Measurements from ENCODE around the gene C20orf204.

C20orf204 gene

DNA sequence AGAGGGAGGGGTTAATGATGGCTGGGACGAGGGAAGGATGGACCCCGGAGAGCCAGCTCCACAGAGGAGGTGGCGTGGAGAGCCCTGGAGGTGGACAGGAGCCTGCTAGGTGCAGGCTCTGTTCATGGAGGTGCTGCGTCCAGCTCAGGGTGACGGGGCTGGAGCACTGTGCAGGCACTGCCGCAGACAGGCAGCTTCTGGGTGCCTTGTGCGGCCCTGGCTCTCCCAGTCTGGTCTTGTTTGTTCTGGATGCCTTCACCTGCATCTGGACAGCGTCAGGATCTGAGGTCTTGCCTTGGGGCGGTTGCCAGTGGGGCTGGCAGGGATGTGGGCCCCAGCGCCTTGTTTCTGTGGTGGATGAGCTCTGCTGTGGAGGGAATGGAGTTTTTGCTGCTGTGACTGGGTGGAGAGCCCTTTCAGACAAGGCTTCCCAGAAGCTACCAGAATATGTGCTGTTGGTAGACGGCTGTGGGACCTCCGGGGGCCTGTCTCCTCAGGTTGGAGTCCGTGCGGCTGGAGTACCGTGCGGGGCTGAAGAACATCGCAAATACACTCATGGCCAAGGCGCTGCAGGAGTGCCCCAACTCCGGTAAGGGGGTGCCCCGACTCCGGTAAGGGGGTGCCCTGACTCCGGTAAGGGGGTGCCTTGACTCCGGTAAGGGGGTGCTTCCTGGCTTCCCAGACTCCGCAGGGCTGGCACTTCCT, 7.8 kb upstream of the C20orf204 start:
- no peak for DNase-seq

DNA sequence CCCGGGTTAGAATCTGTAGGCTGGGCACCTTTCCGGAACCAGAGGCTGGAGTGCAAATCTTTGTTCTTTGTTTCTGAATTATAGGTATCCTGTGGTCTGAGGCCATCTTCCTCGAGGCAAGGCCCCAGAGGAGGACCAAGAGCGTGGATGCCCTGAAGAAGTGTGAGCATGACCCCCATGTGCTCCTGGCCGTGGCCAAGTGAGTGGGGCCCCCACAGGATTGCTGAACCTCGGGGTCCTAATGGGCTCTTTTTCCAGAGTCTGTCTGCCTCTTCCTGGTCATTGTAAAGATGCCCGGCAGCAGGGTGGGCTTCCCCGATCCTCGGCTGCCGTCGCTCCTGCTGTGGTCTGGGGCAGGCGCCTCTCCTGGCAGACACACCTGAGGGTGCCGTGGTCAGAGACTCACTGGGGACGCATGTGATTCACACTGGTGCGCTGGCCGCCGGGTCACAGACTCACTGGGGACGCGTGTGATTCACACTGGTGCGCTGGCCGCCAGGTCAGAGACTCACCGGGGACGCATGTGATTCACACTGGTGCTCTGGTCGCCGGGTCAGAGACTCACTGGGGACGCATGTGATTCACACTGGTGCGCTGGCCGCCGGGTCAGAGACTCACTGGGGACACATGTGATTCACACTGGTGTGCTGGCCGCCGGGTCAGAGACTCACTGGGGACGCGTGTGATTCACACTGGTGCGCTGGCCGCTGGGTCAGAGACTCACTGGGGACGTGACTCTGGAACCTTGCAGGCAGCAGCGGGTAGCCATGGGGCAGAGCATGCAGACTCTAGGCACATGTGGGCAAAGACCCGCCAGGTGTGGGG, 6.5 kb upstream of the C20orf204 start:
- DNase-seq, result no peak

DNA sequence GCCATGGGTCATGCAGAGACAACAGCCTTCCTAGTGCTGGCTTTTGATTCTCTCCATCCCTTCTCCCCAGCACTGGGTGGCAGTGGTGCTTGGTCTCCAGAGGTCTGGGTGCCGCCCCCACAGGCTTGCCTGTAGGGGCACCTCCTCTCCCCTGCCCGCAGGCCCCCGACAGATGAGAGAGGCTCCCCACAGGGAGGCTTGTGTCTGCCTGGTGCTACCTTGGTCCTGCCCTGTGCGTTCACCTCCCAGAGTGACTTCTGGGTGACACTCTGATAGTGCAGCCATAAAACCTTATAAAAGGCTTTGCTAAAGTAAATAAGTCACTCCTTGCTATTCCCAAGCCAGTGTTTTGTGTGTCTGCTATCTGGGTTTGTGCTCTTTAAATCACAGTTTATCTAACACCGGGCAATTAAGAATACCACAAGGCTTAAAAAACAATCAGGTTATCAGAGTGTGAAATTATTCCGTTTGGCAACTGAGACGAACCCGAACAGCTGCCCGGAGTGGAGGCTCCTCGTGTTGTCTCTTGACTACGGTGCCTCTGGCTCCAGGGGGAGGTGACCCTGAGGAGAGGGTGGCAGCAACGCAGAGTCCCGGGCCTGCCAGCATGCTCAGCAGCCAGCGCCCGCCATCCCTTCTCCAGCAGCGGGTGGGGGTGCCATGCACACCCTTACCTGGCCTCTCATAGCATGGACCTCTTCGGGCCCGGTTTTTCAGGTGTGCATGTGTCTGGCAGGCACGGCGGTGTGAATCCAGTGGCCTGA, 5.4 kb upstream of the C20orf204 start:
- DNase-seq, result no peak

DNA sequence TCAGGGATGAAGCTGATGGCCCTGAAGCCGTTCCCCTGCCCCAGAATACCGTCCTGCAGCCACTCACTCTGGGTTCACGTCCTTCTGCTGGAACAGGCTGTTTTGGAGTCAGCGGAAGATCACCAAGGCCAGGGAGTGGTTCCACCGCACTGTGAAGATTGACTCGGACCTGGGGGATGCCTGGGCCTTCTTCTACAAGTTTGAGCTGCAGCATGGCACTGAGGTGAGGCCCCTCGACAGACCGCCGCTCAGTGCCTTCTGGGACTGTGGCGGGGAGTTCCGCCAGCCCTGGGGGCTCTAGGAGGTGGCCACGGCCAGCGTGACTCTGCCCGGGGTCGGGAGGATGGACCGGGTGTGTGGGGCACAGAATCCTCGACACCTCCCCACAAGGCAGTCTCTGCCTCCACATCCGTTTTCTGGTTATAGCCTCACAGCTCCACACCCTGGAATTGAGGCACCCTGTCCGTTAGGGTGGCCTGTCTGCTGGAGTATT, 4.1 kb upstream of the C20orf204 start:
- DNase-seq, result no peak

DNA sequence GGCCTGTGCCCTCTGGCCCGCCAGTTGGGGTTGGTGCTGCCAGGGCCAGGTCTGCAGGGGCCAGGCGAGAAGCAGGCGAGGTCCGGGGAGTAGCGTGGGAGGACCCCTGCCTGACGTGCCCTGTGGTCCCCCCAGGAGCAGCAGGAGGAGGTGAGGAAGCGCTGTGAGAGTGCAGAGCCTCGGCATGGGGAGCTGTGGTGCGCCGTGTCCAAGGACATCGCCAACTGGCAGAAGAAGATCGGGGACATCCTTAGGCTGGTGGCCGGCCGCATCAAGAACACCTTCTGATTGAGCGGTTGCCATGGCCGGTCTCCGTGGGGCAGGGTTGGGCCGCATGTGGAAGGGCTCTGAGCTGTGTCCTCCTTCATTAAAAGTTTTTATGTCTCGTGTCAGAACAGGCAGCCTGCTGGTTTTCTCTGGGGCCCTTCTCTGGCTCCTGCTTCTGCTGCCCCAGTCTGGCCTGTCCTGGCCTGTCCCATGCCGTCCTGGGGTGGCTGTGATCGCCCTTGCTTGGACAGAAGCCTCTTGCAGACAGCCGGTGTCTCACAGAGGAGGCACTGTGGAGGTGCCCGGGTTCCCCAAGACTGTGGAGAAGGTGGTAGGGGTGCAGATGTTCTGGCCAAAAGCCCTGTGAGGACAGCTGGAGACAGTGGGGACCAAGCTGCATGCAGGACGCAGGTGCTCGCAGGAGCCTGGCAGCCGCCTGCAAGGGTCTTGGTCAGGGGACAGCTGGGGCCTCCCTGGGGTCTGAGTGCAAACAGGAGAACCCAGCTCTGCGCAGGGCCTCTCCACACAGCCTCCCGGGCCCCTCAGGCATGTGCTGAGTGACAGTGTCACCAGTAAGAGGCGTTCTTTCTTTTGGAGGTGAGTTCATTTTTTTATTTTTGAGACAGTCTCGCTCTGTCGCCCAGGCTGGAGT, 3.0 kb upstream of the C20orf204 start:
- no peak for DNase-seq

DNA sequence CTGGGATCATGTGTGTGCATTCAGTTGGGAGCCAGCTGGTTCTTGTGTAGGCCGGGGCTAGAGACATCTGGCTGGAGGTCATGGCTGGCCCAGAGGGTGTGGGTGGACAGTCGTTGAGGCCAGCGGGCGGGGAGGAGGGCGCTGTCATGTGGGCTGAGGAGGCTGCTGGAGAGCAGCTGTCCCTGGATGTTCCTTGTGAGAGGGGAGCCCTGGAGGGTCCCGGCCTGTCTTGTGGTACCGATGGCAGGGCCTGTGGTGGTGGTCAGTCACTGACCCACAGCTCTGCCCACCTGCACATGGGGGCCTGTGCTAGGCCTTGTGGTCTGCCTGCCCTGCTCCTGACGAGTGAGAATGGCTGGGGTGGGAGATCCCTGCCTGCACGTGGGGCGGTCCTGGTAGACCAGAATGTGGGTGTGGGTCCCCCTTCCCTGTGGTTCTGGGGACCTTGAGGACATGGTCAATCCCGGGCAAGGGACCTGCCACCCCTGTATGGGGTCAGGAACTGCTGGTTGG, 1.9 kb upstream of the C20orf204 start:
- DNase-seq, result no peak

DNA sequence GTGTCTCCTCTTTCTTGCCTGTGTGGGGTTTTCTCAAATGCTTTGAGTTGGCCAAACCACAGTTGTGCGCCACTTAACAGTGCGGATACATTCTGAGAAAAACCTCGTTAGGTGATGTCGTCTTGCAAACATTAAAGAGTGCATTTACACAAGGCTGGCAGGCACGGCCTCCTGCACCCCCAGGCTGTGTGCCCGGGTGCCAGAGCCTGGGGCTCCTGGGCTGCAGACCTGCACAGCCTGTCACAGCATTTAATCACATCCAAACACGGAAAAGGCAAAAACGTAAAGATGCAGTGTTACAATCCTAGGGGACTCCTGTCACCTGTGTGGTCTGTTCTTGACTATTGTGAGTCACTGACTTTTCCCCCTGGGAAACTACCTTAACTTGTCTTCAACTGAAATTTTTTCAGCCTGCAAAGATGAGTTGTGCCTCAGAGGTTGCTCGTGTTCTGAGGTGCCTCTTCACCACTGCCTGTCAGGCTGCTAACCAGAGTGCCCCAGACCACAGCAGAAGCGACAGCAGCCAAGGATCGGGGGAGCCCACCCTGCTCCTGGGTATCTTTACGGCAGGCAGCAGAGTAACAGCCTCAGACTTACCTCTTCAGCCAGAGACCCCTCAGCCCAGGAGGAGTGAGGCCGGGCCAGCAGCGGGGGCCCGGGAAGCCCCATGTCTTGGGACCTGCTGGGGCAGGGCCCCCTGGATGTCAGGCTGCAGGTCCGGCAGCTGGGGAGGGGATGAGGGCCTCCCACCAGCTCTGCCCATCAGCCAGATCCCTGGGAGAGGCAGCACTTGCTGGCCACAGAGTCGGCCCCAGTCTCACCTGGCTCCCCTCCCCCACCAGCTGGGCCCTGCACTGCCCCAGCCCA, 683 bp upstream of the C20orf204 start:
- DNase-seq, result no peak

DNA sequence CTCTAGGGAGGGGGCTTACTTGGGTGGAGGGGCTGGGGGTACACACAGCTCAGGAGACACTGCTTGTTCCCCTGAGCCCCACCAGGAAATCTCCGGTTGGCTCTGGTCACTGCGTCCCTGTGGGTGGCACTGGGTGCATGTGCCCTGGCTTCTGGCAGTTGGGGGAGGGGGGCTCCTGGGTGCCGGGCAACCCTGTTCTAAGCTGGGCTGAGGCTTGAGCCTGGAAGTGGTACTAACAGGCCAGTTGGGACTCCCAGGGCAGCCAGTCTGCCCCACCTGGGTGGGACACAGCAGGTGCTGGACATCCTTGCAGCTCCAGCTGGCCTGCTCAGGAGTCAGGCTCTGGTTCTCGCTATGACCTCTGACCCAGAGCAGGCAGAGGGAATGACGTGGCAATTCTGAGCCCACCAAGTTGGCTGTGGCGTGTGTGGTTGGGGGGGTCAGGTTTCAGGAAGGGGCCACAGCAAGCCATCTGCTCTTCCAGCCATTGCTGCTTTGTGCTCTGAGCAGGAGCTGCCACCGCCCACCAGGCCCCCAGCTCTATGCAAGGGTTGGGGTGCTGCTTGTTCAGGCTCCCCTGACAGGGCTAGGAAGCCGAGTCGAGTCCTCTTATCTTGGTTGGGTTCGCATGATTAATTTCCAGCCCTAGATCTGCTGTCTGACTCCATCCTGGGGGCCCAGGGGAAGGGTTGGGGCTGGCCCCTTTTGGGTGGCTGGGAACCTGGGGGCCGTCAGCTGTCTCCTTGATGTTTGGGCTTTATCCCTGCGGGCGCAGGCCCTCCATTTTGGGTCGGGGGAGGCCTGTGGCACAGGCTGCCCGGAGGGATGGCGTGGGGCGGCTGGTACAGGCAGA, 590 bp downstream of the C20orf204 start:
- no peak for DNase-seq

DNA sequence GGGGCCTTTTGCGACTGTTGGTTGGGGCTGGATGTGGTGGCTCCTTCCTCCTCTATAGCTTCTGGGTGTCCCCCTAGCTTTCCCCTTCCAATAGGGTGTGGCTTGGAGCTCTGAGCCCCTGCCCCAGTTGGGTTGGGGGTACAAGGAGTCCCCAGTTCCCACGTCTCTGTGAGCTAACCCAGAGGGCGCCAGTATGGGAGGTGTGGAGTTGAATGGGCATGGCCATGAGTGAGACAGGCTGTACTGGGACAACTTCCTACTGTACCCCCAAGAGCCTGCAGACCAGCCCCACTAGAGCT, 1.2 kb downstream of the C20orf204 start:
- no peak for DNase-seq

DNA sequence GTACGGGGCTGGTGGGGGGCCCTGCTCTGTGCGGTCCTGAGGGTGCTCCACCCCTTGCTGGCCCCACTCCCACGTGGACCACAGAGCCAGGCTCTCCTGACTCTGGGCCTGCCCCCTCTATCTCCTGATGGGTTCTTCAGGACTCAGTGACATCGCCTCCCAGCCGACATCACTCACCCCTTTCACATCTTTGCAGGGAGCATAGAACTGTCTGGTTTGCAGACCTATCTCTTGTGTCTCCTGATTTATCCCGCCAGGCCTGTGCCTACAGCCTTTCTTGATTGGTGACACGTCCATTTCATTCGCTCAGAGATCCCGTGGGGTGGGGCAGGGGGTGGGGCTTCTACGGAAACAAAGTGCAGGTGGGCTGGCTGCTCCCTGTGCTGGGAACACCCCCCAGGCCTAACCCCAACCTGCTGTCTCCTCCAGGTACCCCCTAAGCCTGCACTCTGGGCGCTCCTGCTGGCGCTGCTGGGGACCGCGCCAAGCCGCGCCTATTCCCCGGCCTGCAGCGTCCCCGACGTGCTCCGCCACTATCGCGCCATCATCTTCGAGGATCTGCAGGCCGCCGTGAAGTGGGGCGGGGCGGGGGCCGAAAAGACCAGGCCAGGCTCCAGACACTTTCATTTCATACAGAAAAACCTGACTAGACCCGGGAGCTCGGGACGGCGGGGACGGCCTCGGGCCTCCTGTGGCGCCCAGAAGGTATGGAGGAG, 1.7 kb downstream of the C20orf204 start:
- DNase-seq, result no peak

DNA sequence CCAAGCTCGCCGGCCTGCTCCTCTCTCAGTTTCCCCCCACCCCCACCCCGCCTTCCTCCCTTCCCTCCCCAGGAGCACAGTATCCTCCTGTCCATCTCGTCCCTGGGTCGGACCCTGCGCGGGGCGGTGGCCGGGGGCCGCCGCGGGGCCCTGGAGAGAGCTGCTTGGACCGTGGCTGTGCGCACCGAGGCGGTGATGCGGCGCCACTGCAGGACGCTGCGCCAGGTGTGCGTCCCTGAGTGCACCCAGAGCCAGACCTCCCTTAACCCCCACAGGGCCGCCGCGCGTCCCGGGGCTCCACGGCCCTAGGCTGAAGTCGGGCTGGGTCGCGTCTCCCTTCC, 2.2 kb downstream of the C20orf204 start:
- DNase-seq, result no peak

DNA sequence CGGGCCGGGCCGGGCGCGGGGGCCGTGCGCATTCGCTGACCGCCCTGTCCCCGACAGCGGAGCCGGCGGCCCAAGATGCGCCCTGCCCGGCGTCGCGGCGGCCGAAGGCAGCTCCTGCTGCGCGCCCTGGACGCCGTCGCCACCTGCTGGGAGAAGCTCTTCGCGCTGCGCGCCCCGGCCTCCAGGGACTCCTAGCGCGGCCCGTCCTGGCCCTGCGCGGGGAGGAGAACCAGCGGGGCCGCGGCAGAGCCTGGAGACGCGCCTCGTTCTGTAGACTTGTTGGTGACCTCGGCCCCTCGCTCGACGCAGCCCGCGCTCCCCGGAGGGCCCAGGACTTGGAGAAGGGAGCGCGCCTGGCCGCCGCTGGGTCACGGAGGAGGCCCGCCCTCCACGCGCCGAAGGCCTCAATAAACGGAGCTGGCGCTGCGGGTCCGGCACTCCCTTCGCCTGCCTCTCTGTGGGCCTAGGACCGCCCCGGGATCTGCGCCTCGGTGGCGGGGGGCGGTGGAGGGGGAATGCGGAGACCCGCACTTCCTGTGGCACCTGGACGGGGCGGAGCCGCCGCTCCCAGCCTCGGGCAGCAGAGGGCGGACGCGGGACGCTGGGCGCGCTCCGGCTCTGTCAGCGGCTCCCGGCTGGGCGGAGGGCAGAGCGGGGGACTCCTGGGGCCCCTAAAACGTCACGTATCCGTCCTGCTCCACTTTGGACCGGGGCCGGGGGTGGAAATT, 2.7 kb downstream of the C20orf204 start:
- peak; percentile 83 for DNase-seq

DNA sequence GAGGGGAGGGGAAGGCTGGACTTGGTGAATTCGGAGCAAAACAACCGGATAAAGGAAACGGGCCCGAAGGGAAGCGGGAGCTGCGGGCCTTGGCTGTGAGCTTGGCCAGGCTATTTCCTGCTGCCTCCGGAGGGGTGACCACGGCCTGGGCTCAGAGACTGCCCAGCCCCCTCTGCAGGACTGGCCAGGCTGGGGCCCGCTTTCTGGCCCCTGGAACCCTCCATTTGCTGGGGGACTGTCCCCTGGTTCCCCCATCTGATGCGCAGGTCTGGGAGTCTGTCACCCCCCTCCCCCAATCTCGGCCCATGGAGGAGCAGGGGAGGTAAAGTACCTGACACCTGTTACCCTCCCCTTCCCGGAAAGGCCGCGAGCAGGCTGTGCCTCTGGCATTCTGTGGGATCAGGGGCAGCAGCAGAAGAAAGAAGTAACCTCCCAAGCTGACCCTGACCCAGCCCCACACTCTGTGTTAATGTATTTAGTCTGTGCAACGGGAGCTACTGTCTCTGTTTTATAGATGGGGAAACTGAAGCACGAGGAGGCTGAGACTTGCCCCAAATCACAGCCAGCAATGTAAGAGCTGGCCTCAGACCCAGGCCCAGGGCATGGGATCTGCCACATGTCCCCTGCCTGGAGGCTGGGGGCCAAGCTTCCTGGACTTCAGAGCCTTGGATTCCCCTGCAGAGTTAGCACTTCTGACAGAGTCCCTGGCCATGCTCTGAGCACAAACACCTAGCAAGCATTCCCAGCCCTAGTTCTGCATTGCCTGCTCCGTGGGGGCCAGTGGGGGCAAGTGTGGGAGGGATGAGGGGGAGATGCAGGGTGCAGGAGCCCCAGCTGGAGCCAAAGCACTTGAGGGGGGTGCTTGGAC, 3.5 kb downstream of the C20orf204 start:
- DNase-seq, result peak; percentile 2

DNA sequence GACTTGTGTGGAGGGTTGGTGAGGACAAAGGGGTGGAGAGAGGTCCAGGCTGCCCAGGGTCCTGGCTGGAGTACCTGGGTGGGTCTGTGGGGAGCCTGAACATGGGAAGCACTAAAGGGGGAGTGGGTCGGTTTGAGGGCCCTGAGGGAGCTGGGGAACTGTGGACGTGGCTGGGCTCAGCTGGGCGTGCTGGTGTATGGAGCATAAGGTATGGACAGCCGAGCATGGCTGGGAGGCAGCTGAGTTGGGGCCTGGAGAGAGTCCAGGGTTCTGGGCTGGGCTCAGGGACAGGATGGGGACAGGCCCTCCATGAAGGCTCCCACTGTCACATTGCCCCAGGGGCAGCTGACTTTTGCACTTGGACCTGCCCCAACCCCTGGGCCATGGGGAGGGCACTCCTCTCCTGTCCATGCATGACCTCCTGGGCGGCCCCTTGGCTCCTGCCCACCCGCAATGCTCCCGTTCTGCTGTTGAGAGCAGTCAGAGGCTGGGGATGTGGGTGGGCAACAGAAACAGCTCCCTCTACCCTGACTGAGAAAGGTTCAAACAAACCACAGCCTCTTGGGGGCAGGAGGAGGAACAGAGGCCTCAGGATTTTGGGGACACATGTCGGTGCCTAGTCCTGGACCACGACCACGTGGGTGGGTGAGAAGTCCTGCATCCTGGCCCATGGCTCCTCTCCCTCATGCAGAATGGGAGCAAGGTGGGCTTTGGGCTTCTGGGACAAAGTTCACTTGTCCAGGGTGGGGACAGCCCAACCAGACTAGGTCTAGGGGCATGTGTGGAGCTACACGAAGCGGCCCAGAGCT, 4.5 kb downstream of the C20orf204 start:
- peak; percentile 0 for DNase-seq

DNA sequence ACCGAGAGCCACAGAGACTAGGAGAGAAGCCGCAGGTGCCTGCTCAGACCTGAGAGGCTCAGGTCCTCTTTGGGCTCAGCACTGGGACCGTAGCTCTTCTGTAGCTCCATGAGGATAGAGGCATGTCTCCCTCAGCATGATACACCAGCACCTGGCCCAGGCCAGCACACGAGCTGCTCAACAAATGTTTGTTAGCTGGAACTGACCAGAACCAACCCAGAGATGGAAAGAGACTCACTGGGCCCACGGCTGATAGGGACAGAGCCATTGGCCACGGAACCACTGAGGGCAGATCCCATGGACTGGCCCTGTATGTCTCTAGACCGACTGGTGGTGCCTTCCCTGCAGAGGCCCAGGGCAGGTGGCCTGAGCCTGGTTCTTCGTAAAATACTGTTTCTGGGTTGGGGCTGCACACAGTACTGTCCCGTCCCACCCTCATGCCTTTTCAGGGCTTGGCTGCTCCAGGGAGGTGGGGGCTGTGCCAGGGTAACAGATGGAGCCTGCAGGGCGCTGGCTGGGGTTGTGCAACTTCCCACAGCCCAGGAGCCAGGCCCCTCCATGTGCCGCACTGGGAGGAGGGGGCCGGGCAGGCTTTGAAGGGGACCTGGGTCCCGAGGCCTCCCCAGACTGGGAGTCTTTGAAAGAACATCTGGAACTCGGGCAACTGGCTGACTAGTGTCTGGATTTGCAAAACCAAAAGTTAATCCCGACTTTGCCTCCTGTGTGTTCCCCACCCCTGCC, 5.2 kb downstream of the C20orf204 start:
- DNase-seq, result peak; percentile 2

DNA sequence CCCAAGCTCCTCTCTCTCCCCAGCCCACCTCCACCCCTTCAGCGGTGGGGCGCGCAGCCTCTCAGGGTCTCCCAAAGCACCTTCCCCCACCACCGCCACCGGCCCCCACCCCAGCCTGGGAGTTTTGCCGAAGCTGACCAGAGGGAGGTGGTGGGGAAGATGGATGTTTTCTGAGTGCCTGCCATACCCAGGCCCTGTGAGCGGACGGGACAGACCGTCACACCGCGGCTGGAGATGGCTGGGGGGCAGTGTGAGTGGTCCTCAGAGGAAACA, 5.7 kb downstream of the C20orf204 start:
- no peak for DNase-seq
